Choroid plexus epithelial cell (primary cell): ENCODE data around the gene TMEM14B.
A peak's percentile ranks its signal among the peaks of the same experiment; 100 is the strongest.
"Not testable (repeated sequence)": the region's sequence is repeated elsewhere in the genome, so short reads cannot be mapped to it uniquely, and the experiment has no call there.

Experiments
- DNase-seq: peaks from one replicate; pipeline ENCODE4 v3.0.0-alpha.2; 2010; ENCODE audit warnings: low read depth
- H3K4me3 ChIP-seq: 2 replicates; pipeline ENCODE4 v1.5.1; 2011; ENCODE audit warnings: low read depth, mild to moderate bottlenecking, control low read depth, low read length, moderate library complexity
- CTCF ChIP-seq: conservative IDR thresholded peaks from 2 replicates; pipeline ENCODE4 v1.5.1; 2011; ENCODE audit warnings: low read depth, mild to moderate bottlenecking, control low read depth, inconsistent platforms, low read length, moderate library complexity

Gene TMEM14B

GRCh38 chr6:10747251-10747972 lies at the start of gene TMEM14B:
TSS of gene TMEM14B (plus strand) at chr6:10747805. CDS start at chr6:10749246, 1,441 bp downstream.
- TF ChIP-seq CTCF = no peak
- peak within 1 kb of the TSS; percentile 68 for H3K4me3 ChIP-seq
- peak; percentile 97 for DNase-seq

GRCh38 chr6:10713962-10714361 lies 33.6 kb upstream of the TMEM14B start:
- no peak for TF ChIP-seq CTCF
- no peak for DNase-seq

GRCh38 chr6:10719296-10719963 lies 28.2 kb upstream of the TMEM14B start:
- peak; percentile 47 for DNase-seq

More at GRCh38 chr6:10713962-10714361, 33.6 kb upstream of the TMEM14B start:
- H3K4me3 ChIP-seq = no peak overlapping the region

GRCh38 chr6:10719964-10720264 lies 27.7 kb upstream of the TMEM14B start:
- TF ChIP-seq CTCF = no peak
- peak overlapping the region; percentile 68 for H3K4me3 ChIP-seq
- no peak for DNase-seq

More at GRCh38 chr6:10719296-10719963, 28.2 kb upstream of the TMEM14B start:
- H3K4me3 ChIP-seq = peak overlapping the region; percentile 68
- no peak for TF ChIP-seq CTCF

GRCh38 chr6:10720265-10720959 lies 27.2 kb upstream of the TMEM14B start:
- H3K4me3 ChIP-seq = peak overlapping the region; percentile 68
- peak; percentile 39 for DNase-seq
- TF ChIP-seq CTCF = no peak

GRCh38 chr6:10720960-10721849 lies 26.4 kb upstream of the TMEM14B start:
- peak overlapping the region; percentile 68 for H3K4me3 ChIP-seq
- not testable (repeated sequence) for DNase-seq
